ENCODE results near the gene RPS8.

The RPS8 gene

DNA sequence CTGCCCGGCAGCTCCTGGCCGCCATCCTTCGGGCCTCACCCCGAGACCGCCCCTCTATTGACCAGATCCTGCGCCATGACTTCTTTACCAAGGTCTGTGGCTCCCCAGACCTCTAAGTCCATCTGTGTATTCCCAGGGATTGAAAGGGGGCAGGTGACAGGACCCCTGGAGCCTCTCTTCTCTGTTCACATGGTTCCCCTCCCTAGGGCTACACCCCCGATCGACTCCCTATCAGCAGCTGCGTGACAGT lies 27.6 kb downstream of the RPS8 start:
- no peaks in the 10 kb centered on the region for H3K9me3 ChIP-seq
- H3K4me1 ChIP-seq, result peaks cover 6 to 73% (median 55%) of the 10 kb centered on the region in 4 donors
- DNase-seq, result no peak
- no peak for TF ChIP-seq CTCF (IDR thresholded peaks at IDR 0.05)
- no peaks in the 10 kb centered on the region for H3K27me3 ChIP-seq
- intact Hi-C loops (cut with DNase I; ENCODE audit: low total_unique reads), result no loop called here
- H3K27ac ChIP-seq, result peak overlapping the region; percentile 94 to 98
- peak overlapping the region in 1 of 2 donors; percentile 100 for H3K4me3 ChIP-seq
- peaks cover 11 to 44% (median 41%) of the 10 kb centered on the region in 3 donors for H3K36me3 ChIP-seq

GRCh38 chr1:44803312-44804095 lies 28.2 kb downstream of the RPS8 start:
- Histone ChIP-seq H3K4me1 (peaks cover 9 to 78% (median 60%) of the 10 kb centered on the region in 4 donors), H3K4me3 (peak overlapping the region in 1 of 2 donors; percentile 100), H3K27me3 (no peaks in the 10 kb centered on the region), H3K36me3 (peaks cover 11 to 44% (median 41%) of the 10 kb centered on the region in 3 donors), H3K9me3 (no peaks in the 10 kb centered on the region), H3K27ac (peak overlapping the region; percentile 94 to 98)
- peak; percentile 20 to 62 for DNase-seq
- no peak for TF ChIP-seq CTCF (IDR thresholded peaks at IDR 0.05)
- intact Hi-C loops (cut with DNase I; ENCODE audit: low total_unique reads), result no loop called here

GRCh38 chr1:44805311-44806024 lies 30.1 kb downstream of the RPS8 start:
- Histone ChIP-seq H3K27me3 (no peaks in the 10 kb centered on the region), H3K9me3 (no peaks in the 10 kb centered on the region), H3K4me1 (peaks cover 16 to 90% (median 77%) of the 10 kb centered on the region in 4 donors), H3K27ac (peak overlapping the region; percentile 94 to 97), H3K36me3 (peaks cover 11 to 44% (median 41%) of the 10 kb centered on the region in 3 donors), H3K4me3 (no peak overlapping the region)
- peak; percentile 18 to 62 for DNase-seq
- TF ChIP-seq CTCF (IDR thresholded peaks at IDR 0.05), result no peak
- intact Hi-C loops (cut with DNase I; ENCODE audit: low total_unique reads), result no loop called here

- H3K27ac ChIP-seq, result peak overlapping the region; percentile 94 to 97
- H3K36me3 ChIP-seq, result peaks cover 11 to 44% (median 41%) of the 10 kb centered on the region in 3 donors
- H3K9me3 ChIP-seq, result no peaks in the 10 kb centered on the region
- no peaks in the 10 kb centered on the region for H3K27me3 ChIP-seq
- DNase-seq, result peak; percentile 21 to 69
- peaks cover 16 to 97% (median 81%) of the 10 kb centered on the region in 4 donors for H3K4me1 ChIP-seq
- peak overlapping the region in 1 of 2 donors; percentile 25 for H3K4me3 ChIP-seq
- intact Hi-C loops (cut with DNase I; ENCODE audit: low total_unique reads), result no loop called here
- TF ChIP-seq CTCF (IDR thresholded peaks at IDR 0.05), result no peak
These were observed 30.8 kb downstream of the RPS8 start for GRCh38 chr1:44806025-44806703.

DNA sequence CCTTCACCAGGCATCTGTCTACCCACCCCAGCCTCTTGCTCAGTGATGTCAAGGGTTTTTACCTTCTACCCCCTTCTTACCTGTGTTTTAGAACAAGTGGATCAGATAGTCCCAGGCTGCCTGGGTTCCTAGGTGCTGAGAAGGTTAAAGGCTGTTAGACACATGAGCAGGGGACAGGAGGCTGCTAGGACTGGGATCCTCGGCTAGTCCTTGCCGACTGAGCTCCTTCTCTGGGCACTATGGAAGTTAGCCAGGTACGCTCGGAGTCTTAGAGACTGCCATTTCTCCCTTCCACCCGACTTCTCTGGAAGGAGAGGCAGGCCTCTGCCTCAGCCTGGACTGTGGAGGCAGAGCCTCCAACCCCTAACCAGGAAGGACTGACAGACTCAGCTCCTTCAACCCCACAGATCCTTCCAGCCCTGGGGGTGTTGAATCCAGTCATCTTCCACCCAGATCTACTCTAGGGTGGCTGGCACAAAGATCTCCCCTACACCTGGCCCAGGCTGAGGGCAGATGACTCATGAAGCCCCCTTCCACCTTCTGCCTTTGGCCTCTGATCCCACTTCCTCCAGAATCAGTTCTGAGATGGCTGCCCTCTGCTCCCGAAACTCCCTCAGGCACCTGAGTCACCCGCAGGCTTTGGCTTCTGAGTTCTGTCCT lies 31.5 kb downstream of the RPS8 start, which contains the start of gene DYNLT4:
Gene DYNLT4 (minus strand): TSS at position 648 of the 660 bp plus-strand sequence. CDS start 683 bp downstream, outside the sequence.
- peaks cover 16 to 98% (median 81%) of the 10 kb centered on the region in 4 donors for H3K4me1 ChIP-seq
- no peaks in the 10 kb centered on the region for H3K9me3 ChIP-seq
- H3K27me3 ChIP-seq, result no peaks in the 10 kb centered on the region
- DNase-seq, result peak in 1 of 2 donors; percentile 32
- peaks cover 11 to 44% (median 41%) of the 10 kb centered on the region in 3 donors for H3K36me3 ChIP-seq
- H3K4me3 ChIP-seq, result peak within 1 kb of the TSS in 1 of 2 donors; percentile 48
- intact Hi-C loops (cut with DNase I; ENCODE audit: low total_unique reads), result no loop called here
- H3K27ac ChIP-seq, result peak within 1 kb of the TSS; percentile 94 to 97
- no peak for TF ChIP-seq CTCF (IDR thresholded peaks at IDR 0.05)

Data from tibial artery (tissue), 4 donors.